GM23338 (cell line): ENCODE data around the gene ASPSCR1. TPM values are rescaled to one million over a fixed set of nuclear protein-coding genes. Genes with fewer than 3 reads are reported as not detected.

ENCODE experiments used
- ATAC-seq: fragments of 200-7000 bp; cut with Tn5 transposase; 3 replicates; pipeline ENCODE4 v1.9.1; 2020
- DNase-seq: peaks from one replicate; pipeline ENCODE4 v3.0.0-alpha.2; 2015; ENCODE audit warnings: low spot score
- H2AFZ ChIP-seq: fragments of 200-600 bp; sonication (generic); 2 replicates; pipeline ENCODE4 v1.8.0; 2016; ENCODE audit warnings: antibody characterized with exemption, mild to moderate bottlenecking, moderate library complexity
- H3F3A ChIP-seq: fragments of 200-600 bp; sonication (generic); replicated peaks from 2 replicates; pipeline ENCODE4 v1.8.0; 2017; ENCODE audit warnings: antibody characterized with exemption, mixed run types, low read depth
- H3K27ac ChIP-seq: fragments of 200-600 bp; sonication (generic); 2 replicates; pipeline ENCODE4 v1.6.1; 2016; ENCODE audit warnings: low read depth
- H3K27me3 ChIP-seq: fragments of 200-600 bp; sonication (generic); 2 replicates; pipeline ENCODE4 v1.8.0; 2016; ENCODE audit warnings: mild to moderate bottlenecking, mixed run types, moderate library complexity; ENCODE audit not compliant: insufficient read depth
- H3K36me3 ChIP-seq: fragments of 200-600 bp; sonication (generic); 2 replicates; pipeline ENCODE4 v1.8.0; 2016; ENCODE audit warnings: mild to moderate bottlenecking; ENCODE audit not compliant: insufficient read depth
- H3K4me1 ChIP-seq: fragments of 200-600 bp; sonication (generic); 2 replicates; pipeline ENCODE4 v1.8.0; 2016; ENCODE audit warnings: mild to moderate bottlenecking, moderate library complexity; ENCODE audit not compliant: insufficient read depth
- H3K4me2 ChIP-seq: fragments of 200-600 bp; sonication (generic); 2 replicates; pipeline ENCODE4 v1.7.1; 2017; ENCODE audit warnings: mixed run types
- H3K4me3 ChIP-seq: fragments of 200-600 bp; sonication (generic); 2 replicates; pipeline ENCODE4 v1.6.1; 2016; ENCODE audit warnings: mixed run types
- H3K79me2 ChIP-seq: fragments of 200-600 bp; sonication (generic); replicated peaks from 2 replicates; pipeline ENCODE4 v1.8.0; 2017; ENCODE audit warnings: mild to moderate bottlenecking; ENCODE audit not compliant: insufficient read depth
- H3K9me2 ChIP-seq: fragments of 200-600 bp; sonication (generic); 2 replicates; pipeline ENCODE4 v1.8.0; 2017; ENCODE audit not compliant: insufficient read depth
- H4K20me1 ChIP-seq: fragments of 200-600 bp; sonication (generic); replicated peaks from 2 replicates; pipeline ENCODE4 v1.8.0; 2017; ENCODE audit warnings: mild to moderate bottlenecking; ENCODE audit not compliant: insufficient read depth
- H3K27ac Mint-ChIP-seq: 2 replicates; pipeline ENCODE4 v1.8.0; 2020; ENCODE audit warnings: inconsistent platforms, mild to moderate bottlenecking, moderate library complexity, mixed read lengths
- H3K27me3 Mint-ChIP-seq: 3 replicates; pipeline ENCODE4 v1.8.0; 2022; ENCODE audit warnings: low read depth, mild to moderate bottlenecking, moderate library complexity, mixed read lengths, inconsistent platforms; ENCODE audit not compliant: insufficient read depth, poor library complexity
- H3K36me3 Mint-ChIP-seq: 3 replicates; pipeline ENCODE4 v1.8.0; 2021; ENCODE audit warnings: low read depth, mild to moderate bottlenecking, inconsistent platforms, moderate library complexity, mixed read lengths
- H3K4me1 Mint-ChIP-seq: 3 replicates; pipeline ENCODE4 v1.8.0; 2020; ENCODE audit warnings: mild to moderate bottlenecking, inconsistent platforms, mixed read lengths
- H3K4me3 Mint-ChIP-seq: 3 replicates; pipeline ENCODE4 v1.8.0; 2021; ENCODE audit warnings: moderate library complexity, mild to moderate bottlenecking, inconsistent platforms, mixed read lengths
- H3K9me3 Mint-ChIP-seq: 3 replicates; pipeline ENCODE4 v1.8.0; 2020; ENCODE audit warnings: moderate library complexity, mild to moderate bottlenecking, inconsistent platforms, mixed read lengths
- ETS1 ChIP-seq: IDR thresholded peaks from 2 replicates; pipeline ENCODE4 v1.6.1; 2016; ENCODE audit warnings: antibody characterized with exemption
- EZH2 ChIP-seq: fragments of 200-600 bp; sonication (generic); IDR thresholded peaks from one replicate; pipeline ENCODE4 v1.8.0; 2017; ENCODE audit warnings: antibody characterized with exemption, mild to moderate bottlenecking, low read depth; ENCODE audit not compliant: unreplicated experiment
- EZH2phosphoT487 ChIP-seq: fragments of 200-600 bp; sonication (generic); IDR thresholded peaks from one replicate; pipeline ENCODE4 v1.8.1; 2018; ENCODE audit warnings: antibody characterized with exemption; ENCODE audit not compliant: unreplicated experiment
- JUNB ChIP-seq: IDR thresholded peaks from one replicate; pipeline ENCODE4 v1.6.1; 2016; ENCODE audit warnings: antibody characterized with exemption; ENCODE audit not compliant: unreplicated experiment
- polyA plus RNA-seq: library from polyadenylated mRNA; unstranded; fragments of >200 nt; fragmentation: Nextera tagmentation; extraction: Ambion mirVana; gene quantifications from 2 replicates; pipeline ENCODE4 v1.2.1, GENCODE V29; 2016
- total RNA-seq: library from RNA; depleted of rRNA; stranded (reverse); fragments of >200 nt; shearing (Covaris generic); gene quantifications from 2 replicates; pipeline ENCODE4 v1.2.3, GENCODE V29; 2014
- TF ChIP-seq, protein P1 (sequence below): fragments of 250-450 bp; sonication (Bioruptor Pico); IDR thresholded peaks from 2 replicates; pipeline ENCODE4 v1.5.0; 2020; ENCODE audit warnings: mild to moderate bottlenecking, moderate library complexity

Gene ASPSCR1
- total and polyA plus RNA-seq, 2 experiments from 2014 or later, result 44.2 to 46.9 TPM

- TF ChIP-seq, protein P1, sequence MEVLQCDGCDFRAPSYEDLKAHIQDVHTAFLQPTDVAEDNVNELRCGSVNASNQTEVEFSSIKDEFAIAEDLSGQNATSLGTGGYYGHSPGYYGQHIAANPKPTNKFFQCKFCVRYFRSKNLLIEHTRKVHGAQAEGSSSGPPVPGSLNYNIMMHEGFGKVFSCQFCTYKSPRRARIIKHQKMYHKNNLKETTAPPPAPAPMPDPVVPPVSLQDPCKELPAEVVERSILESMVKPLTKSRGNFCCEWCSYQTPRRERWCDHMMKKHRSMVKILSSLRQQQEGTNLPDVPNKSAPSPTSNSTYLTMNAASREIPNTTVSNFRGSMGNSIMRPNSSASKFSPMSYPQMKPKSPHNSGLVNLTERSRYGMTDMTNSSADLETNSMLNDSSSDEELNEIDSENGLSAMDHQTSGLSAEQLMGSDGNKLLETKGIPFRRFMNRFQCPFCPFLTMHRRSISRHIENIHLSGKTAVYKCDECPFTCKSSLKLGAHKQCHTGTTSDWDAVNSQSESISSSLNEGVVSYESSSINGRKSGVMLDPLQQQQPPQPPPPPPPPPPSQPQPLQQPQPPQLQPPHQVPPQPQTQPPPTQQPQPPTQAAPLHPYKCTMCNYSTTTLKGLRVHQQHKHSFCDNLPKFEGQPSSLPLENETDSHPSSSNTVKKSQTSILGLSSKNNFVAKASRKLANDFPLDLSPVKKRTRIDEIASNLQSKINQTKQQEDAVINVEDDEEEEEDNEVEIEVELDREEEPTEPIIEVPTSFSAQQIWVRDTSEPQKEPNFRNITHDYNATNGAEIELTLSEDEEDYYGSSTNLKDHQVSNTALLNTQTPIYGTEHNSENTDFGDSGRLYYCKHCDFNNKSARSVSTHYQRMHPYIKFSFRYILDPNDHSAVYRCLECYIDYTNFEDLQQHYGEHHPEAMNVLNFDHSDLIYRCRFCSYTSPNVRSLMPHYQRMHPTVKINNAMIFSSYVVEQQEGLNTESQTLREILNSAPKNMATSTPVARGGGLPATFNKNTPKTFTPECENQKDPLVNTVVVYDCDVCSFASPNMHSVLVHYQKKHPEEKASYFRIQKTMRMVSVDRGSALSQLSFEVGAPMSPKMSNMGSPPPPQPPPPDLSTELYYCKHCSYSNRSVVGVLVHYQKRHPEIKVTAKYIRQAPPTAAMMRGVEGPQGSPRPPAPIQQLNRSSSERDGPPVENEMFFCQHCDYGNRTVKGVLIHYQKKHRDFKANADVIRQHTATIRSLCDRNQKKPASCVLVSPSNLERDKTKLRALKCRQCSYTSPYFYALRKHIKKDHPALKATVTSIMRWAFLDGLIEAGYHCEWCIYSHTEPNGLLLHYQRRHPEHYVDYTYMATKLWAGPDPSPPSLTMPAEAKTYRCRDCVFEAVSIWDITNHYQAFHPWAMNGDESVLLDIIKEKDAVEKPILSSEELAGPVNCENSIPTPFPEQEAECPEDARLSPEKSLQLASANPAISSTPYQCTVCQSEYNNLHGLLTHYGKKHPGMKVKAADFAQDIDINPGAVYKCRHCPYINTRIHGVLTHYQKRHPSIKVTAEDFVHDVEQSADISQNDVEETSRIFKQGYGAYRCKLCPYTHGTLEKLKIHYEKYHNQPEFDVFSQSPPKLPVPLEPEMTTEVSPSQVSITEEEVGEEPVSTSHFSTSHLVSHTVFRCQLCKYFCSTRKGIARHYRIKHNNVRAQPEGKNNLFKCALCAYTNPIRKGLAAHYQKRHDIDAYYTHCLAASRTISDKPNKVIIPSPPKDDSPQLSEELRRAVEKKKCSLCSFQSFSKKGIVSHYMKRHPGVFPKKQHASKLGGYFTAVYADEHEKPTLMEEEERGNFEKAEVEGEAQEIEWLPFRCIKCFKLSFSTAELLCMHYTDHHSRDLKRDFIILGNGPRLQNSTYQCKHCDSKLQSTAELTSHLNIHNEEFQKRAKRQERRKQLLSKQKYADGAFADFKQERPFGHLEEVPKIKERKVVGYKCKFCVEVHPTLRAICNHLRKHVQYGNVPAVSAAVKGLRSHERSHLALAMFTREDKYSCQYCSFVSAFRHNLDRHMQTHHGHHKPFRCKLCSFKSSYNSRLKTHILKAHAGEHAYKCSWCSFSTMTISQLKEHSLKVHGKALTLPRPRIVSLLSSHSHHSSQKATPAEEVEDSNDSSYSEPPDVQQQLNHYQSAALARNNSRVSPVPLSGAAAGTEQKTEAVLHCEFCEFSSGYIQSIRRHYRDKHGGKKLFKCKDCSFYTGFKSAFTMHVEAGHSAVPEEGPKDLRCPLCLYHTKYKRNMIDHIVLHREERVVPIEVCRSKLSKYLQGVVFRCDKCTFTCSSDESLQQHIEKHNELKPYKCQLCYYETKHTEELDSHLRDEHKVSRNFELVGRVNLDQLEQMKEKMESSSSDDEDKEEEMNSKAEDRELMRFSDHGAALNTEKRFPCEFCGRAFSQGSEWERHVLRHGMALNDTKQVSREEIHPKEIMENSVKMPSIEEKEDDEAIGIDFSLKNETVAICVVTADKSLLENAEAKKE (CRISPR knock-in tag), result no peak
- TF ChIP-seq EZH2 (no peak), JUNB (no peak)
Observed at GRCh38 chr17:81955058-81955681, 22.3 kb upstream of the ASPSCR1 start (continued).

GRCh38 chr17:81955756-81956544, 21.5 kb upstream of the ASPSCR1 start:
- Histone ChIP-seq H3F3A (no peaks in the 10 kb centered on the region), H3K9me2 (no peaks in the 10 kb centered on the region), H3K79me2 (no peaks in the 10 kb centered on the region), H4K20me1 (peaks cover 6% of the 10 kb centered on the region; the same call in 1 of the 2 replicates), H3K4me2 (no peak overlapping the region), H2AFZ (no peak overlapping the region), H3K4me3 (no peak overlapping the region), H3K36me3 (no peaks in the 10 kb centered on the region), H3K4me1 (no peaks in the 10 kb centered on the region), H3K27ac (no peak overlapping the region), H3K27me3 (peaks cover 41% of the 10 kb centered on the region)
- Mint-ChIP-seq H3K27ac (no peak overlapping the region), H3K36me3 (no peaks in the 10 kb centered on the region; the same call in 2 of the 3 replicates), H3K27me3 (peaks cover 43% of the 10 kb centered on the region), H3K4me1 (no peaks in the 10 kb centered on the region; the same call in 2 of the 3 replicates), H3K9me3 (peaks cover 3% of the 10 kb centered on the region; the same call in 1 of the 3 replicates), H3K4me3 (no peak overlapping the region)
- ATAC-seq (no peak), DNase-seq (no peak)
- TF ChIP-seq ETS1, result no peak
- no peak for TF ChIP-seq EZH2phosphoT487
- TF ChIP-seq, protein P1 (CRISPR knock-in tag), result no peak
